HG03025 (cell line): Measurements from ENCODE around the gene ADAM15.

ENCODE experiments used
- ATAC-seq: cut with Tn5 transposase; IDR thresholded peaks from one replicate; pipeline ENCODE4 v1.9.1; 2021; ENCODE audit warnings: mild to moderate bottlenecking, moderate library complexity; ENCODE audit not compliant: unreplicated experiment, low FRiP score

ADAM15 gene

GRCh38 chr1:155108296-155108695 is 57.2 kb downstream of the ADAM15 start:
- no peak for ATAC-seq

- ATAC-seq, result no peak
These were observed 59.3 kb downstream of the ADAM15 start for GRCh38 chr1:155110381-155110780.

GRCh38 chr1:155110826-155111225 is 59.7 kb downstream of the ADAM15 start:
- ATAC-seq, result no peak
